Measurements from ENCODE around the gene RABGAP1. TPM values are rescaled to one million over a fixed set of nuclear protein-coding genes. Genes with fewer than 3 reads are reported as not detected.

The RABGAP1 gene
- polyA plus RNA-seq, 6 donors from 2014 or later: 27.6 to 37.9 (median 34.2) TPM

- no peaks in the 10 kb centered on the region for H3K36me3 Mint-ChIP-seq
- no peak overlapping the region for H3K4me3 Mint-ChIP-seq
- no peak for DNase-seq
- H3K9me3 Mint-ChIP-seq: no peaks in the 10 kb centered on the region
- no peaks in the 10 kb centered on the region for H3K27me3 Mint-ChIP-seq
- H3K27ac Mint-ChIP-seq: peak overlapping the region in 1 of 6 donors; percentile 37
- peaks cover 9 to 16% (median 10%) of the 10 kb centered on the region in 3 donors for H3K4me1 Mint-ChIP-seq
- ATAC-seq (ENCODE audit: low read depth in 2 of 2): no peak
Measured at GRCh38 chr9:123049589-123050222, 108.9 kb downstream of the RABGAP1 start.

GRCh38 chr9:123053046-123053445, 112.2 kb downstream of the RABGAP1 start:
- no peak for DNase-seq
- Mint-ChIP-seq H3K36me3 (no peaks in the 10 kb centered on the region), H3K4me3 (no peak overlapping the region), H3K4me1 (peaks cover 8 to 16% (median 9%) of the 10 kb centered on the region in 3 donors), H3K9me3 (no peaks in the 10 kb centered on the region), H3K27ac (no peak overlapping the region), H3K27me3 (no peaks in the 10 kb centered on the region)
- no peak for ATAC-seq (ENCODE audit: low read depth in 2 of 2)

- no peaks in the 10 kb centered on the region for H3K9me3 Mint-ChIP-seq
- no peak overlapping the region for H3K4me3 Mint-ChIP-seq
- H3K27me3 Mint-ChIP-seq: no peaks in the 10 kb centered on the region
- peak overlapping the region in 2 of 6 donors; percentile 28 to 47 for H3K27ac Mint-ChIP-seq
- ATAC-seq (ENCODE audit: low read depth in 2 of 2): no peak
- no peak for DNase-seq
- no peaks in the 10 kb centered on the region for H3K36me3 Mint-ChIP-seq
- peaks cover 8 to 16% (median 9%) of the 10 kb centered on the region in 3 donors for H3K4me1 Mint-ChIP-seq
Measured at GRCh38 chr9:123053711-123054110, 112.9 kb downstream of the RABGAP1 start.

- Mint-ChIP-seq H3K27ac (no peak overlapping the region), H3K4me1 (peaks cover 0 to 3% (median under 1%) of the 10 kb centered on the region in 3 donors)
- ATAC-seq (ENCODE audit: low read depth in 2 of 2): no peak
Measured at GRCh38 chr9:123058834-123059233, 118.0 kb downstream of the RABGAP1 start.

GRCh38 chr9:123059472-123060220, 118.8 kb downstream of the RABGAP1 start:
- Mint-ChIP-seq H3K4me3 (no peak overlapping the region), H3K27me3 (no peaks in the 10 kb centered on the region), H3K36me3 (peaks cover 0 to 5% of the 10 kb centered on the region in 2 donors)

More at GRCh38 chr9:123058834-123059233, 118.0 kb downstream of the RABGAP1 start:
- Mint-ChIP-seq H3K27me3 (no peaks in the 10 kb centered on the region), H3K9me3 (no peaks in the 10 kb centered on the region), H3K36me3 (peaks cover 0 to 5% of the 10 kb centered on the region in 2 donors), H3K4me3 (no peak overlapping the region)
- DNase-seq: no peak

GRCh38 chr9:123061216-123061615, 120.4 kb downstream of the RABGAP1 start:
- Mint-ChIP-seq H3K9me3 (no peaks in the 10 kb centered on the region), H3K4me1 (no peaks in the 10 kb centered on the region), H3K27me3 (no peaks in the 10 kb centered on the region), H3K36me3 (peaks cover 3 to 16% of the 10 kb centered on the region in 2 donors), H3K4me3 (no peak overlapping the region), H3K27ac (no peak overlapping the region)
- DNase-seq: no peak
- no peak for ATAC-seq (ENCODE audit: low read depth in 2 of 2)

More at GRCh38 chr9:123059472-123060220, 118.8 kb downstream of the RABGAP1 start:
- H3K4me1 Mint-ChIP-seq: no peaks in the 10 kb centered on the region
- DNase-seq (no peak), ATAC-seq (ENCODE audit: low read depth in 2 of 2) (no peak)
- H3K27ac Mint-ChIP-seq: peak overlapping the region in 1 of 6 donors; percentile 56
- H3K9me3 Mint-ChIP-seq: no peaks in the 10 kb centered on the region

GRCh38 chr9:123062351-123063176, 121.7 kb downstream of the RABGAP1 start:
- DNase-seq (no peak), ATAC-seq (ENCODE audit: low read depth in 2 of 2) (no peak)
- peak overlapping the region in 1 of 6 donors; percentile 42 for H3K27ac Mint-ChIP-seq
- peaks cover 17 to 26% of the 10 kb centered on the region in 2 donors for H3K36me3 Mint-ChIP-seq
- no peaks in the 10 kb centered on the region for H3K9me3 Mint-ChIP-seq
- no peaks in the 10 kb centered on the region for H3K27me3 Mint-ChIP-seq
- H3K4me3 Mint-ChIP-seq: no peak overlapping the region
- no peaks in the 10 kb centered on the region for H3K4me1 Mint-ChIP-seq

GRCh38 chr9:123063177-123063598, 122.4 kb downstream of the RABGAP1 start:
- peaks cover 20 to 28% of the 10 kb centered on the region in 2 donors for H3K36me3 Mint-ChIP-seq
- H3K27ac Mint-ChIP-seq: peak overlapping the region in 1 of 6 donors; percentile 13
- H3K9me3 Mint-ChIP-seq: no peaks in the 10 kb centered on the region
- H3K4me3 Mint-ChIP-seq: no peak overlapping the region
- ATAC-seq (ENCODE audit: low read depth in 2 of 2) (no peak), DNase-seq (no peak)
- H3K4me1 Mint-ChIP-seq: no peaks in the 10 kb centered on the region
- H3K27me3 Mint-ChIP-seq: no peaks in the 10 kb centered on the region

- no peak overlapping the region for H3K4me3 Mint-ChIP-seq
- peaks cover 20 to 28% of the 10 kb centered on the region in 2 donors for H3K36me3 Mint-ChIP-seq
- DNase-seq (no peak), ATAC-seq (ENCODE audit: low read depth in 2 of 2) (no peak)
- H3K27me3 Mint-ChIP-seq: no peaks in the 10 kb centered on the region
- H3K4me1 Mint-ChIP-seq: no peaks in the 10 kb centered on the region
- no peaks in the 10 kb centered on the region for H3K9me3 Mint-ChIP-seq
- peak overlapping the region in 2 of 6 donors; percentile 4 to 70 for H3K27ac Mint-ChIP-seq
Measured at GRCh38 chr9:123063896-123064295, 123.1 kb downstream of the RABGAP1 start.

- Mint-ChIP-seq H3K27ac (no peak overlapping the region), H3K9me3 (no peaks in the 10 kb centered on the region), H3K27me3 (no peaks in the 10 kb centered on the region), H3K4me3 (no peak overlapping the region), H3K4me1 (no peaks in the 10 kb centered on the region), H3K36me3 (peaks cover 20 to 28% of the 10 kb centered on the region in 2 donors)
- no peak for ATAC-seq (ENCODE audit: low read depth in 2 of 2)
- no peak for DNase-seq
Measured at GRCh38 chr9:123064716-123065115, 123.9 kb downstream of the RABGAP1 start.

- Mint-ChIP-seq H3K36me3 (peaks cover 23 to 28% of the 10 kb centered on the region in 2 donors), H3K9me3 (no peaks in the 10 kb centered on the region), H3K27me3 (no peaks in the 10 kb centered on the region), H3K4me1 (no peaks in the 10 kb centered on the region), H3K4me3 (no peak overlapping the region), H3K27ac (no peak overlapping the region)
- ATAC-seq (ENCODE audit: low read depth in 2 of 2) (no peak), DNase-seq (no peak)
Measured at GRCh38 chr9:123065196-123065595, 124.4 kb downstream of the RABGAP1 start.

- ATAC-seq (ENCODE audit: low read depth in 2 of 2): no peak
- DNase-seq: no peak
- peaks cover 32 to 37% of the 10 kb centered on the region in 2 donors for H3K36me3 Mint-ChIP-seq
- no peaks in the 10 kb centered on the region for H3K9me3 Mint-ChIP-seq
- H3K4me1 Mint-ChIP-seq: peaks cover 4 to 6% (median 4%) of the 10 kb centered on the region in 3 donors
- no peaks in the 10 kb centered on the region for H3K27me3 Mint-ChIP-seq
- H3K4me3 Mint-ChIP-seq: no peak overlapping the region
- no peak overlapping the region for H3K27ac Mint-ChIP-seq
Measured at GRCh38 chr9:123067136-123067535, 126.3 kb downstream of the RABGAP1 start.

GRCh38 chr9:123069010-123069481, 128.2 kb downstream of the RABGAP1 start:
- DNase-seq (no peak), ATAC-seq (ENCODE audit: low read depth in 2 of 2) (no peak)
- Mint-ChIP-seq H3K9me3 (no peaks in the 10 kb centered on the region), H3K27me3 (no peaks in the 10 kb centered on the region), H3K36me3 (peaks cover 34 to 45% of the 10 kb centered on the region in 2 donors), H3K4me1 (peaks cover 12 to 17% (median 15%) of the 10 kb centered on the region in 3 donors), H3K27ac (peak overlapping the region in 1 of 6 donors; percentile 33), H3K4me3 (no peak overlapping the region)

Data from naive B cell (primary cell).